Measurements from ENCODE around the gene TIGAR.

Gene TIGAR

DNA sequence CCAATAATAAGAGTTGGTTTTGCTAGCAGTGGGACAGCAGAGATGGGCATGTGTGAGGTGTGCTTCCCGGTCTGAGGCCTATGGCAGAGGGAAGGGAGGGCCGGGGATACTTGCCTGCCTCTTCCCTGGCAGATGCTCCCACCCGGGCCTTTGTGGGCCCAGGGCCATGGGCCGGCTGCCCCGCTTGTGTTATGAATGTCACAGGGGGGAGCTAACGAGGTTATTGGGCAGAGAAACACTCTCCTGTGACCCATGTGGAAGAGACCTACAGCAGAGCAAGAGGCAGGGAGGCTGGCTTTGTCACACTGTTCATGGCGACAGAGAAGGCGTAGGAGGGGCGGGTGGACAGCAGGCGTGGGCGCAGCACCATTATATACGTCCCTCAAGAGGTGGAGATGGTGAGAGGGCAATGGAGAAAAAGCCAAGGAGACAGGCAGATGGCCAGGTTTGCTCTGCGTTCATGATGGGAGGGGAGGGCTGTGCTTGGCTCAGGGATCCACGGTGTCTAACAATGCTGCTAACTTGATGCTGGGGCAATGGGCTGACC lies 34.2 kb upstream of the TIGAR start:
- Histone ChIP-seq H3K4me3 (ENCODE audit: low read depth in 1 of 2, low read length in 2 of 2) (no peak overlapping the region), H4K20me1 (ENCODE audit: insufficient read depth, low read length) (no peaks in the 10 kb centered on the region; the same call in 1 of the 2 replicates), H3K4me1 (ENCODE audit: insufficient read depth, low read length) (no peaks in the 10 kb centered on the region), H3K36me3 (ENCODE audit: insufficient read depth, low read length) (no peaks in the 10 kb centered on the region), H3K9me3 (ENCODE audit: insufficient read depth, low read length, severe bottlenecking) (no peaks in the 10 kb centered on the region), H3K9ac (ENCODE audit: low read depth, low read length) (no peak overlapping the region), H3K27me3 (ENCODE audit: insufficient read depth, low read length, poor library complexity) (peaks cover 4% of the 10 kb centered on the region), H2AFZ (ENCODE audit: low read depth, low read length) (no peak overlapping the region), H3K79me2 (ENCODE audit: insufficient read depth, low read length) (no peaks in the 10 kb centered on the region), H3K27ac (ENCODE audit: low read length) (no peak overlapping the region), H3K4me2 (ENCODE audit: insufficient read depth, low read length) (no peak overlapping the region)
- no peak for DNase-seq
- TF ChIP-seq EZH2 (IDR thresholded peaks at IDR 0.05; ENCODE audit: borderline replicate concordance, low read depth, low read length, severe bottlenecking) = no peak
- TF ChIP-seq, protein P1, sequence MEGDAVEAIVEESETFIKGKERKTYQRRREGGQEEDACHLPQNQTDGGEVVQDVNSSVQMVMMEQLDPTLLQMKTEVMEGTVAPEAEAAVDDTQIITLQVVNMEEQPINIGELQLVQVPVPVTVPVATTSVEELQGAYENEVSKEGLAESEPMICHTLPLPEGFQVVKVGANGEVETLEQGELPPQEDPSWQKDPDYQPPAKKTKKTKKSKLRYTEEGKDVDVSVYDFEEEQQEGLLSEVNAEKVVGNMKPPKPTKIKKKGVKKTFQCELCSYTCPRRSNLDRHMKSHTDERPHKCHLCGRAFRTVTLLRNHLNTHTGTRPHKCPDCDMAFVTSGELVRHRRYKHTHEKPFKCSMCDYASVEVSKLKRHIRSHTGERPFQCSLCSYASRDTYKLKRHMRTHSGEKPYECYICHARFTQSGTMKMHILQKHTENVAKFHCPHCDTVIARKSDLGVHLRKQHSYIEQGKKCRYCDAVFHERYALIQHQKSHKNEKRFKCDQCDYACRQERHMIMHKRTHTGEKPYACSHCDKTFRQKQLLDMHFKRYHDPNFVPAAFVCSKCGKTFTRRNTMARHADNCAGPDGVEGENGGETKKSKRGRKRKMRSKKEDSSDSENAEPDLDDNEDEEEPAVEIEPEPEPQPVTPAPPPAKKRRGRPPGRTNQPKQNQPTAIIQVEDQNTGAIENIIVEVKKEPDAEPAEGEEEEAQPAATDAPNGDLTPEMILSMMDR (IDR thresholded peaks at IDR 0.05; ENCODE audit: borderline replicate concordance, extremely low read depth, low read length, poor library complexity, severe bottlenecking) = no peak
- no peak for ATAC-seq (ENCODE audit: insufficient read depth, low read depth)

DNA sequence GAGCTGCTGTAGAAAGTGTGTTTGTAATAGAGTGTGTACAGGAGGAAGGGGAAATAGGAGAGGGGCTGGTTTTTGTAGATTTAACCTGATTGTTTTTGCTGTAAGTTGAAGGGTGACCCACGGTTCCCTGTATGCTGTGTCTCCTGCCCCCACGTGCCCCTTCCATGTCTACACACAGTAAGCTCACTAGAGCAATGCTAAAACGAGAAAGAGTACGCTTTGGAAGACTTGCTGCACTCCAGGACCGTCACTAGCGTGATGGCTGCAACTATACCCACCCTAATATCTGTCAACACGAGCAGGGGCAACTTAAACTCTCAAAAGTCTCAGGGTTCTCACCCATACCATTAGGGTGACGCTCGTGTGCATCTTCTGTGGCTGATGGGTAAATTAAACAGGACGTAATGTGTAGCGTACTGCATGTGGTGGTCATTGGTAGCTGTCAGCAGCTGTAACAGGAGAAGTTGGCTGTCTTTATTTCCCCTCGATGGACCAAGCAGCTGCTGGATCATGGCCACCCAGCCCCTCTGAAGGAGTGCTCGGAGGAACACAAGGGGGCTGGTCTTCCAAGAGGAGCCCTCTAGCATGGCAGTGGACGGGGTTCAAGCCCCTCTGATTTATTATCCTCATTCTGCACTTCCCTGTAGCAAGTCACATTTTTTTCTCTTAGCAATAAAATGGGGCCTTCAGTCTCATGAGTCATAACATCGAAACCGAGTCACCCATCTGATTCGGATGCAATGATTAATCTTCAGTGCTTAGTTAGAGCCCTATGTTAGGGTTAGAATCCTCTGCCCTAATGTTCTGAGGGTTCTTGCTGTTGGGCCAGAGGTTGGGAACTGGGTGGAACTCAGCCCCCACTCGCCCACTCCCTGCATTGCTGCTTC lies 33.4 kb upstream of the TIGAR start:
- H3K9ac ChIP-seq (ENCODE audit: low read depth, low read length) = no peak overlapping the region
- no peaks in the 10 kb centered on the region for H3K36me3 ChIP-seq (ENCODE audit: insufficient read depth, low read length)
- DNase-seq (no peak), ATAC-seq (ENCODE audit: insufficient read depth, low read depth) (no peak)
- H3K4me1 ChIP-seq (ENCODE audit: insufficient read depth, low read length) = no peaks in the 10 kb centered on the region
- no peak overlapping the region for H3K27ac ChIP-seq (ENCODE audit: low read length)
- no peaks in the 10 kb centered on the region for H3K79me2 ChIP-seq (ENCODE audit: insufficient read depth, low read length)
- no peaks in the 10 kb centered on the region; the same call in 1 of the 2 replicates for H4K20me1 ChIP-seq (ENCODE audit: insufficient read depth, low read length)
- no peak overlapping the region for H3K4me3 ChIP-seq (ENCODE audit: low read depth in 1 of 2, low read length in 2 of 2)
- H3K9me3 ChIP-seq (ENCODE audit: insufficient read depth, low read length, severe bottlenecking) = no peaks in the 10 kb centered on the region
- no peak overlapping the region for H3K4me2 ChIP-seq (ENCODE audit: insufficient read depth, low read length)
- no peak overlapping the region for H2AFZ ChIP-seq (ENCODE audit: low read depth, low read length)
- H3K27me3 ChIP-seq (ENCODE audit: insufficient read depth, low read length, poor library complexity) = peaks cover 4% of the 10 kb centered on the region
- no peak for TF ChIP-seq EZH2 (IDR thresholded peaks at IDR 0.05; ENCODE audit: borderline replicate concordance, low read depth, low read length, severe bottlenecking)
- TF ChIP-seq, protein P1 (IDR thresholded peaks at IDR 0.05; ENCODE audit: borderline replicate concordance, extremely low read depth, low read length, poor library complexity, severe bottlenecking) = no peak

DNA sequence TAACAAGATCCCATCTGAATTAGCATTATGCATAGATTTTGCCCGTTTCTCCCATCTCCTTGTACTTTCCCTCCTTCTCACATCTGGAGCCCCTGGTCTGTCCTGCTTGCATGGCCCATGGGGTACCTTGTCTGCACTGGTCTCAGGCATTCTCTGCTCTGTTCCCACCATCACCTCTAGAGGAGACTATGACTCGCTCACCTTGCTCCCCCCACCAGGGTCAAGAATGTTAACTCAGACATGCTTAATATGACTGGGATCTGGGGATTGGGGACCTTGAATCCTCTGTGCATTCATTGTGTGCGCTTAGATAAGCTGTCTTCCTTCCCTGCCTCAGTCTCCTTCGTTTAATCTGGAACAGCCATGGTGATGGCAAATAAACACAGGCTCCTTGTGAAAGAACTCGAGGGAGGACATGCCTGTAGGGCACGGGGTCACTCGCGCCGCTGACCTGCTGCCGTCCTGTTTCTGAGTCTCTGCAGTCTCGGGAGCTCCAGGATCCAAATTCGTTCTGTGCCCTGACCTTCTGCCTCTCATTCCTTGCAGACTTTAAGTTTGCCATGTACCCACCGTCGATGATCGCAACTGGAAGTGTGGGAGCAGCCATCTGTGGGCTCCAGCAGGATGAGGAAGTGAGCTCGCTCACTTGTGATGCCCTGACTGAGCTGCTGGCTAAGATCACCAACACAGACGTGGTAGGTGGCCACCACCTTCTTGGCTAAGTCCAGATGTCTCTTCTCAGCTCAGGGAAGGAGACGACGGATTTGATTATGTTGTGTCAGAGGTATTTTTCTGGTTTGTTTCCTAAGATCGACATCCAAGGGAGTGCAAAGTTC lies 32.5 kb upstream of the TIGAR start:
- DNase-seq = no peak
- Histone ChIP-seq H3K27ac (ENCODE audit: low read length) (no peak overlapping the region), H3K27me3 (ENCODE audit: insufficient read depth, low read length, poor library complexity) (peaks cover 4% of the 10 kb centered on the region), H3K79me2 (ENCODE audit: insufficient read depth, low read length) (no peaks in the 10 kb centered on the region), H3K9me3 (ENCODE audit: insufficient read depth, low read length, severe bottlenecking) (no peaks in the 10 kb centered on the region), H3K9ac (ENCODE audit: low read depth, low read length) (no peak overlapping the region), H3K4me3 (ENCODE audit: low read depth in 1 of 2, low read length in 2 of 2) (no peak overlapping the region), H3K36me3 (ENCODE audit: insufficient read depth, low read length) (no peaks in the 10 kb centered on the region), H4K20me1 (ENCODE audit: insufficient read depth, low read length) (no peaks in the 10 kb centered on the region; the same call in 1 of the 2 replicates), H3K4me1 (ENCODE audit: insufficient read depth, low read length) (no peaks in the 10 kb centered on the region), H3K4me2 (ENCODE audit: insufficient read depth, low read length) (no peak overlapping the region), H2AFZ (ENCODE audit: low read depth, low read length) (no peak overlapping the region)
- ATAC-seq (ENCODE audit: insufficient read depth, low read depth) = no peak
- no peak for TF ChIP-seq EZH2 (IDR thresholded peaks at IDR 0.05; ENCODE audit: borderline replicate concordance, low read depth, low read length, severe bottlenecking)
- TF ChIP-seq, protein P1 (IDR thresholded peaks at IDR 0.05; ENCODE audit: borderline replicate concordance, extremely low read depth, low read length, poor library complexity, severe bottlenecking) = no peak
